K562 (cell line): ENCODE data around the gene AGRP. TPM values are rescaled to one million over a fixed set of nuclear protein-coding genes. Genes with fewer than 3 reads are reported as not detected.

ENCODE experiments used
- CEBPG ChIP-seq, 3 experiments: fragments of 200-800 bp in 1 of 3; sonication (Bioruptor generic) in 1 of 3; sonication (generic) in 1 of 3; formaldehyde crosslinking in 1 of 3; IDR thresholded peaks in 2 of 3; conservative IDR thresholded peaks in 1 of 3; 2 replicates each; pipeline versions ENCODE4 v1.6.1 to v1.8.0; 2016 to 2022; ENCODE audit warnings: missing compliant biosample characterization in 2 of 3, missing genetic modification characterization in 2 of 3, mild to moderate bottlenecking in 1 of 3, missing genetic modification reagents in 1 of 3
- COPS2 ChIP-seq: fragments of 450-650 bp; conservative IDR thresholded peaks from 2 replicates; pipeline ENCODE4 v1.6.1; 2016; ENCODE audit warnings: mild to moderate bottlenecking, moderate library complexity
- DIDO1 ChIP-seq: fragments of 450-650 bp; IDR thresholded peaks from 2 replicates; pipeline ENCODE4 v1.6.1; 2016; ENCODE audit warnings: low read depth, missing biosample characterization, missing genetic modification characterization
- ETV1 ChIP-seq: fragments of 450-650 bp; conservative IDR thresholded peaks from 2 replicates; pipeline ENCODE4 v1.6.1; 2016; ENCODE audit warnings: missing genetic modification characterization, control low read depth, low read depth, missing compliant biosample characterization
- HINFP ChIP-seq: fragments of 450-650 bp; conservative IDR thresholded peaks from 2 replicates; pipeline ENCODE4 v1.6.1; 2016; ENCODE audit warnings: missing genetic modification characterization, low read depth, mild to moderate bottlenecking, control low read depth, missing compliant biosample characterization
- MCM7 ChIP-seq, 2 experiments: fragments of 450-650 bp; IDR thresholded peaks; 2 replicates each; pipeline ENCODE4 v1.6.1; 2016 to 2018
- NCOA4 ChIP-seq: fragments of 450-650 bp; IDR thresholded peaks from 2 replicates; pipeline ENCODE4 v1.6.1; 2018; ENCODE audit warnings: mild to moderate bottlenecking; ENCODE audit not compliant: partially characterized antibody
- NR3C1 ChIP-seq: sonication (generic); formaldehyde crosslinking; IDR thresholded peaks from 2 replicates; pipeline ENCODE4 v1.8.1; 2022; ENCODE audit warnings: missing genetic modification reagents
- PATZ1 ChIP-seq: fragments of 250-450 bp; sonication (Bioruptor Pico); IDR thresholded peaks from 2 replicates; pipeline ENCODE4 v1.5.0; 2020; ENCODE audit warnings: mild to moderate bottlenecking, borderline replicate concordance
- PRPF4 ChIP-seq: fragments of 200-400 bp; formaldehyde crosslinking; IDR thresholded peaks from one replicate; pipeline ENCODE4 v1.6.1; 2017; ENCODE audit warnings: low read length, low read depth, mild to moderate bottlenecking; ENCODE audit not compliant: insufficient read depth, poor library complexity, severe bottlenecking
- RFX1 ChIP-seq: fragments of 450-650 bp; IDR thresholded peaks from 2 replicates; pipeline ENCODE4 v1.6.1; 2016; ENCODE audit warnings: mild to moderate bottlenecking, moderate library complexity
- SAFB2 ChIP-seq: fragments of 200-400 bp; formaldehyde crosslinking; IDR thresholded peaks from 2 replicates; pipeline ENCODE4 v1.6.1; 2018; ENCODE audit warnings: borderline replicate concordance, low read length, low read depth, moderate library complexity; ENCODE audit not compliant: severe bottlenecking
- SMARCA5 ChIP-seq: fragments of 450-650 bp; IDR thresholded peaks from 2 replicates; pipeline ENCODE4 v1.6.1; 2016
- SOX6 ChIP-seq: fragments of 450-650 bp; IDR thresholded peaks from 2 replicates; pipeline ENCODE4 v1.6.1; 2014; ENCODE audit warnings: mild to moderate bottlenecking
- TGIF2 ChIP-seq: sonication (generic); formaldehyde crosslinking; IDR thresholded peaks from 2 replicates; pipeline ENCODE4 v1.8.1; 2022; ENCODE audit warnings: mild to moderate bottlenecking, missing genetic modification reagents, moderate library complexity
- TSC22D4 ChIP-seq: fragments of 450-650 bp; IDR thresholded peaks from 2 replicates; pipeline ENCODE4 v1.6.1; 2016; ENCODE audit warnings: missing genetic modification characterization, missing biosample characterization, control low read depth
- ZFX ChIP-seq: sonication (generic); formaldehyde crosslinking; IDR thresholded peaks from 2 replicates; pipeline ENCODE4 v1.8.0; 2022; ENCODE audit warnings: mild to moderate bottlenecking, missing genetic modification reagents, moderate library complexity
- ZNF253 ChIP-seq: fragments of 250-450 bp; sonication (Bioruptor Pico); conservative IDR thresholded peaks from 2 replicates; pipeline ENCODE4 v1.6.1; 2021; ENCODE audit warnings: mild to moderate bottlenecking
- ZNF280A ChIP-seq: fragments of 450-650 bp; IDR thresholded peaks from 2 replicates; pipeline ENCODE4 v1.6.1; 2018; ENCODE audit warnings: mild to moderate bottlenecking, low read depth; ENCODE audit not compliant: partially characterized antibody
- ZNF740 ChIP-seq, 3 experiments: fragments of 200-800 bp in 1 of 3; sonication (Bioruptor generic) in 1 of 3; sonication (generic) in 1 of 3; formaldehyde crosslinking in 1 of 3; IDR thresholded peaks; 2 replicates each; pipeline versions ENCODE4 v1.6.1 to v1.8.0; 2016 to 2022; ENCODE audit warnings: mild to moderate bottlenecking in 2 of 3, missing compliant biosample characterization in 2 of 3, missing genetic modification characterization in 2 of 3, missing genetic modification reagents in 1 of 3
- polyA plus RNA-seq, 8 experiments: library from polyadenylated mRNA; depleted of rRNA in 4 of 8; stranded (reverse) in 5 of 8; unstranded in 3 of 8; fragments of >200 nt; fragmentation: Nextera tagmentation in 2 of 8; fragmentation: Illumina TruSeq in 1 of 8; extraction: Ambion mirVana in 2 of 8; extraction: Trizol in 1 of 8; gene quantifications; 2 replicates each; pipeline versions ENCODE4 v1.2.1 to v1.2.3, GENCODE V29; 2011 to 2014; ENCODE audit warnings: inconsistent platforms in 1 of 8, missing spikeins in 1 of 8
- total RNA-seq, 7 experiments: library from RNA; depleted of rRNA in 6 of 7; stranded (reverse); fragments of >200 nt in 6 of 7; fragmentation: Illumina TruSeq in 2 of 7; extraction: Trizol in 2 of 7; gene quantifications; 2 replicates each; pipeline versions ENCODE4 v1.2.1 to v1.2.3, GENCODE V29; 2011 to 2021; ENCODE audit warnings: low replicate concordance in 1 of 7

AGRP gene
- total and polyA plus RNA-seq, 9 of the 15 experiments (the other 6 are each of a cell fraction or from before 2014, with no cell fraction given) = not detected

GRCh38 chr16:67530013-67530939, 46.9 kb upstream of the AGRP start (continued):
- TF ChIP-seq MCM7 (IDR thresholded peaks at IDR 0.05) (no peak), TGIF2 (no peak), SAFB2 (no peak), SMARCA5 (peak; percentile 8; the same call in 1 of the 2 replicates), PATZ1 (no peak), NR3C1 (CRISPR knock-in tag) (no peak), ZFX (CRISPR knock-in tag) (peak; percentile 55), ZNF253 (no peak), COPS2 (no peak), ZNF740 (CRISPR knock-in tag; IDR thresholded peaks at IDR 0.05) (peak; percentile 57; the same call in 1 of the 2 replicates), ZNF740 (tag; IDR thresholded peaks at IDR 0.05) (no peak), TSC22D4 (no peak), CEBPG (CRISPR knock-in tag; IDR thresholded peaks at IDR 0.05) (no peak), CEBPG (tag; conservative IDR thresholded peaks at IDR 0.05 in 1 of 2, IDR thresholded peaks at IDR 0.05 in 1 of 2) (no peak), ZNF280A (no peak), SOX6 (no peak), NCOA4 (no peak), PRPF4 (no peak), ETV1 (tag) (no peak), DIDO1 (tag) (no peak), HINFP (tag) (no peak), RFX1 (peak; percentile 77; the same call in 1 of the 2 replicates)
